Neural cell (in vitro differentiated cells): ENCODE data around the gene CEACAM19. TPM values are rescaled to one million over a fixed set of nuclear protein-coding genes. Genes with fewer than 3 reads are reported as not detected.

ENCODE experiments used
- H2AFZ ChIP-seq: fragments of 200-600, 300-800 bp; sonication (generic), shearing (Covaris generic); 2 replicates; pipeline ENCODE4 v1.6.0; 2014; ENCODE audit warnings: low read depth, mild to moderate bottlenecking, antibody characterized with exemption, low read length, moderate library complexity
- H3F3A ChIP-seq: fragments of 200-600 bp; shearing (Covaris generic); 2 replicates; pipeline ENCODE4 v1.6.1; 2016; ENCODE audit warnings: mild to moderate bottlenecking, moderate library complexity, mixed read lengths, antibody characterized with exemption, low read length; ENCODE audit not compliant: insufficient read depth, poor library complexity, severe bottlenecking
- H3K27ac ChIP-seq: fragments of 200-600, 300-800 bp; sonication (generic), shearing (Covaris generic); 2 replicates; pipeline ENCODE4 v1.5.1; 2014; ENCODE audit warnings: mild to moderate bottlenecking, low read length, moderate library complexity
- H3K27me3 ChIP-seq: fragments of 300-800, 200-600 bp; sonication (generic), shearing (Covaris generic); 2 replicates; pipeline ENCODE4 v1.6.0; 2014; ENCODE audit warnings: mild to moderate bottlenecking, low read depth, low read length, moderate library complexity; ENCODE audit not compliant: insufficient read depth
- H3K36me3 ChIP-seq: fragments of 300-800, 200-600 bp; sonication (generic), shearing (Covaris generic); 2 replicates; pipeline ENCODE4 v1.5.1; 2014; ENCODE audit warnings: mild to moderate bottlenecking, antibody characterized with exemption, low read length, moderate library complexity; ENCODE audit not compliant: insufficient read depth
- H3K4me2 ChIP-seq: fragments of 300-800, 200-600 bp; sonication (generic), shearing (Covaris generic); 2 replicates; pipeline ENCODE4 v1.6.0; 2014; ENCODE audit warnings: mild to moderate bottlenecking, low read length
- H3K4me3 ChIP-seq: fragments of 300-800, 200-600 bp; sonication (generic), shearing (Covaris generic); 2 replicates; pipeline ENCODE4 v1.5.1; 2014; ENCODE audit warnings: mild to moderate bottlenecking, low read length, moderate library complexity
- H3K79me2 ChIP-seq: fragments of 200-600 bp; shearing (Covaris generic); replicated peaks from 2 replicates; pipeline ENCODE4 v1.6.0; 2014; ENCODE audit warnings: mild to moderate bottlenecking, low read length, moderate library complexity; ENCODE audit not compliant: insufficient read depth
- H3K9ac ChIP-seq: fragments of 300-800, 200-600 bp; sonication (generic), shearing (Covaris generic); 2 replicates; pipeline ENCODE4 v1.6.1; 2016; ENCODE audit warnings: mild to moderate bottlenecking, low read length, mixed read lengths
- H3K9me2 ChIP-seq: fragments of 200-600 bp; shearing (Covaris generic); 2 replicates; pipeline ENCODE4 v1.6.1; 2016; ENCODE audit warnings: mild to moderate bottlenecking, low read length, mixed read lengths; ENCODE audit not compliant: insufficient read depth
- H3K9me3 ChIP-seq: fragments of 200-600, 300-800 bp; sonication (generic), shearing (Covaris generic); 2 replicates; pipeline ENCODE4 v1.6.1; 2016; ENCODE audit warnings: mild to moderate bottlenecking, mixed run types, low read length, moderate library complexity, mixed read lengths
- H4K20me1 ChIP-seq: fragments of 200-600 bp; shearing (Covaris generic); 2 replicates; pipeline ENCODE4 v1.6.1; 2016; ENCODE audit warnings: mild to moderate bottlenecking, mixed run types; ENCODE audit not compliant: insufficient read depth
- EP300 ChIP-seq: fragments of 450-650 bp; conservative IDR thresholded peaks from 2 replicates; pipeline ENCODE4 v1.6.1; 2014; ENCODE audit warnings: antibody characterized with exemption, mild to moderate bottlenecking, moderate library complexity; ENCODE audit not compliant: poor library complexity, severe bottlenecking
- EZH2 ChIP-seq: fragments of 200-600, 300-800 bp; shearing (Covaris generic), sonication (generic); IDR thresholded peaks from 2 replicates; pipeline ENCODE4 v1.6.1; 2014; ENCODE audit warnings: antibody characterized with exemption, low read length, borderline replicate concordance, mild to moderate bottlenecking; ENCODE audit not compliant: insufficient read depth, poor library complexity, severe bottlenecking
- MXI1 ChIP-seq: fragments of 450-650 bp; conservative IDR thresholded peaks from 2 replicates; pipeline ENCODE4 v1.6.1; 2014; ENCODE audit warnings: antibody characterized with exemption, mild to moderate bottlenecking; ENCODE audit not compliant: poor library complexity, severe bottlenecking
- POLR2AphosphoS5 ChIP-seq: IDR thresholded peaks from 2 replicates; pipeline ENCODE4 v1.6.1; 2012
- RAD21 ChIP-seq: fragments of 450-650 bp; conservative IDR thresholded peaks from 2 replicates; pipeline ENCODE4 v1.6.1; 2014; ENCODE audit warnings: antibody characterized with exemption, mild to moderate bottlenecking, moderate library complexity
- SMC3 ChIP-seq: fragments of 450-650 bp; conservative IDR thresholded peaks from 2 replicates; pipeline ENCODE4 v1.6.1; 2014; ENCODE audit warnings: antibody characterized with exemption, mild to moderate bottlenecking, moderate library complexity; ENCODE audit not compliant: poor library complexity
- TAF1 ChIP-seq: IDR thresholded peaks from 2 replicates; pipeline ENCODE4 v1.6.1; 2012; ENCODE audit warnings: low read depth
- polyA plus RNA-seq: library from polyadenylated mRNA; depleted of rRNA; stranded (reverse); fragments of >200 nt; gene quantifications from 2 replicates; pipeline ENCODE4 v1.2.3, GENCODE V29; 2014
- TF ChIP-seq, protein P1 (sequence below): fragments of 450-650 bp; IDR thresholded peaks from 2 replicates; pipeline ENCODE4 v1.5.1; 2014; ENCODE audit warnings: antibody characterized with exemption, mild to moderate bottlenecking, moderate library complexity; ENCODE audit not compliant: poor library complexity, severe bottlenecking
- TF ChIP-seq, protein P2 (sequence below): IDR thresholded peaks from 2 replicates; pipeline ENCODE4 v1.6.1; 2012; ENCODE audit warnings: borderline replicate concordance

The CEACAM19 gene
- polyA plus RNA-seq, 1 donor from 2014 or later = 1.9 TPM

DNA sequence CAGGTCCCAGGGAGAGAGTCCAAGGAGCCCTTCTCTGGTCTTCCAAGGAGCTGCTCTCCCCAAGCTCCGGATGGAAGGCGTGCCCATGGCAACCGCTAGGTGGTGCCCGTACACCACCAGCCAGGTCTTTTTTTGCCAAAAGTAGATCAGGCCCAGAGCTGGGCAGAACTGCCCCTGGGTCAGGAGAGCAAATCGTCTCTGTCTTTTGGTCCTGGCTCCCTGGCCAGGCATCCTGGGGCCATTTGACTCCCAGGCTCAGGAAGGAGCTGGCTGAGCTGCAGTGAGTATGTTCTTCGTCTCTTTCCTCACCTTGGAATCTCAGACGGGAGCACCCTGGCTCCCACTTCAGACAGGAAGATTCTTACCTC lies 52.7 kb downstream of the CEACAM19 start:
- Histone ChIP-seq H3K79me2 (no peaks in the 10 kb centered on the region), H3K4me2 (no peak overlapping the region), H3K4me3 (no peak overlapping the region), H3K9ac (no peak overlapping the region), H3K9me3 (no peaks in the 10 kb centered on the region), H4K20me1 (no peaks in the 10 kb centered on the region), H3K36me3 (no peaks in the 10 kb centered on the region), H3K9me2 (no peaks in the 10 kb centered on the region), H3F3A (no peaks in the 10 kb centered on the region), H3K27ac (no peak overlapping the region), H3K27me3 (no peaks in the 10 kb centered on the region), H2AFZ (no peak overlapping the region)
- no peak for TF ChIP-seq EZH2
- peak; percentile 90 for TF ChIP-seq SMC3
- TF ChIP-seq RAD21 = peak; percentile 98
- TF ChIP-seq TAF1 = no peak
- TF ChIP-seq, protein P1, sequence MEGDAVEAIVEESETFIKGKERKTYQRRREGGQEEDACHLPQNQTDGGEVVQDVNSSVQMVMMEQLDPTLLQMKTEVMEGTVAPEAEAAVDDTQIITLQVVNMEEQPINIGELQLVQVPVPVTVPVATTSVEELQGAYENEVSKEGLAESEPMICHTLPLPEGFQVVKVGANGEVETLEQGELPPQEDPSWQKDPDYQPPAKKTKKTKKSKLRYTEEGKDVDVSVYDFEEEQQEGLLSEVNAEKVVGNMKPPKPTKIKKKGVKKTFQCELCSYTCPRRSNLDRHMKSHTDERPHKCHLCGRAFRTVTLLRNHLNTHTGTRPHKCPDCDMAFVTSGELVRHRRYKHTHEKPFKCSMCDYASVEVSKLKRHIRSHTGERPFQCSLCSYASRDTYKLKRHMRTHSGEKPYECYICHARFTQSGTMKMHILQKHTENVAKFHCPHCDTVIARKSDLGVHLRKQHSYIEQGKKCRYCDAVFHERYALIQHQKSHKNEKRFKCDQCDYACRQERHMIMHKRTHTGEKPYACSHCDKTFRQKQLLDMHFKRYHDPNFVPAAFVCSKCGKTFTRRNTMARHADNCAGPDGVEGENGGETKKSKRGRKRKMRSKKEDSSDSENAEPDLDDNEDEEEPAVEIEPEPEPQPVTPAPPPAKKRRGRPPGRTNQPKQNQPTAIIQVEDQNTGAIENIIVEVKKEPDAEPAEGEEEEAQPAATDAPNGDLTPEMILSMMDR = peak; percentile 98

DNA sequence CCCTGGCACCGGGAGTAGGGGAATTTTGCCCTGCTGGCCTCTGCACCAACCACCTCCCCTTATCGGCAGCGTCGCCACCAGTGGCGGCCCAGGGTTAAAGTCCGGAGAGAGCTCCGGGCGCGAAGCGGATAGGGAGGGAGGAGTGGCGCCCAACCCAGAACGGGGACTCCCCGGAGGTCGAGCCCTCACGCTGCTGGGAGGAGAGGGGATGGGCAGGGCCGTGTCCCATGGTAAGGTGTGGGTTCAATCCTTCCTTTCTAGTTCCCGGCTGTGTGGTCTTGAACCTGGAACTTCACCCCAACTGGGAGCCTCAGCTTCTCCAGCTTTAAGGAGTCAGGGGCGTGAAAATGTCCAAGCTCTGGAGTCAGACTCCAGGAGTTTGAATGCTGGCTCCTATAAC lies 54.0 kb downstream of the CEACAM19 start:
- Histone ChIP-seq H2AFZ (no peak overlapping the region), H3F3A (no peaks in the 10 kb centered on the region), H3K9me2 (no peaks in the 10 kb centered on the region), H4K20me1 (no peaks in the 10 kb centered on the region), H3K79me2 (no peaks in the 10 kb centered on the region), H3K36me3 (no peaks in the 10 kb centered on the region), H3K27me3 (no peaks in the 10 kb centered on the region), H3K9ac (no peak overlapping the region), H3K4me2 (no peak overlapping the region), H3K27ac (no peak overlapping the region), H3K9me3 (no peaks in the 10 kb centered on the region), H3K4me3 (no peak overlapping the region)
- TF ChIP-seq TAF1 (no peak), POLR2AphosphoS5 (no peak), EP300 (no peak), EZH2 (no peak), RAD21 (no peak), MXI1 (no peak), SMC3 (no peak)
- TF ChIP-seq, protein P1 = no peak
- TF ChIP-seq, protein P2, sequence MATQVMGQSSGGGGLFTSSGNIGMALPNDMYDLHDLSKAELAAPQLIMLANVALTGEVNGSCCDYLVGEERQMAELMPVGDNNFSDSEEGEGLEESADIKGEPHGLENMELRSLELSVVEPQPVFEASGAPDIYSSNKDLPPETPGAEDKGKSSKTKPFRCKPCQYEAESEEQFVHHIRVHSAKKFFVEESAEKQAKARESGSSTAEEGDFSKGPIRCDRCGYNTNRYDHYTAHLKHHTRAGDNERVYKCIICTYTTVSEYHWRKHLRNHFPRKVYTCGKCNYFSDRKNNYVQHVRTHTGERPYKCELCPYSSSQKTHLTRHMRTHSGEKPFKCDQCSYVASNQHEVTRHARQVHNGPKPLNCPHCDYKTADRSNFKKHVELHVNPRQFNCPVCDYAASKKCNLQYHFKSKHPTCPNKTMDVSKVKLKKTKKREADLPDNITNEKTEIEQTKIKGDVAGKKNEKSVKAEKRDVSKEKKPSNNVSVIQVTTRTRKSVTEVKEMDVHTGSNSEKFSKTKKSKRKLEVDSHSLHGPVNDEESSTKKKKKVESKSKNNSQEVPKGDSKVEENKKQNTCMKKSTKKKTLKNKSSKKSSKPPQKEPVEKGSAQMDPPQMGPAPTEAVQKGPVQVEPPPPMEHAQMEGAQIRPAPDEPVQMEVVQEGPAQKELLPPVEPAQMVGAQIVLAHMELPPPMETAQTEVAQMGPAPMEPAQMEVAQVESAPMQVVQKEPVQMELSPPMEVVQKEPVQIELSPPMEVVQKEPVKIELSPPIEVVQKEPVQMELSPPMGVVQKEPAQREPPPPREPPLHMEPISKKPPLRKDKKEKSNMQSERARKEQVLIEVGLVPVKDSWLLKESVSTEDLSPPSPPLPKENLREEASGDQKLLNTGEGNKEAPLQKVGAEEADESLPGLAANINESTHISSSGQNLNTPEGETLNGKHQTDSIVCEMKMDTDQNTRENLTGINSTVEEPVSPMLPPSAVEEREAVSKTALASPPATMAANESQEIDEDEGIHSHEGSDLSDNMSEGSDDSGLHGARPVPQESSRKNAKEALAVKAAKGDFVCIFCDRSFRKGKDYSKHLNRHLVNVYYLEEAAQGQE = no peak
